ENCODE measurements around the gene XIRP2. TPM values are rescaled to one million over a fixed set of nuclear protein-coding genes. Genes with fewer than 3 reads are reported as not detected.

The XIRP2 gene
- total and polyA plus RNA-seq, 2 of the 13 experiments (the other 11 are each of a cell fraction or from before 2014, with no cell fraction given), result 0.04 to 0.05 TPM

- DNase-seq (ENCODE audit: low spot score), result no peak
- Histone ChIP-seq H3K36me3 (replicated peaks in 1 of 2; ENCODE audit: control insufficient read depth in 1 of 2, insufficient read depth in 2 of 2, low read length in 2 of 2) (no peaks in the 10 kb centered on the region), H3K4me2 (ENCODE audit: low read depth, low read length) (no peak overlapping the region), H4K20me1 (ENCODE audit: insufficient read depth, low read length) (no peaks in the 10 kb centered on the region), H3K27me3 (ENCODE audit: control insufficient read depth in 1 of 2, insufficient read depth in 2 of 2, low read length in 2 of 2) (no peaks in the 10 kb centered on the region), H3K79me2 (ENCODE audit: insufficient read depth, low read length) (no peaks in the 10 kb centered on the region), H3K9me3 (ENCODE audit: low read length) (no peaks in the 10 kb centered on the region), H3K4me1 (ENCODE audit: insufficient read depth, low read length) (no peaks in the 10 kb centered on the region), H3K27ac (ENCODE audit: extremely low read length, insufficient read depth, low read length) (no peak overlapping the region), H3K9ac (ENCODE audit: insufficient read depth, low read depth, low read length) (no peak overlapping the region), H3K4me3 (replicated peaks in 1 of 3; ENCODE audit: insufficient read depth in 1 of 3, low read depth in 2 of 3, low read length in 3 of 3) (no peak overlapping the region), H2AFZ (ENCODE audit: low read length) (no peak overlapping the region)
- ATAC-seq, result no peak
- CTCF ChIA-PET (ENCODE audit: low intra/inter-chr PET ratio, low total read pairs), result no interaction called here
- no TSS peak for BruUV-seq (replicated peaks)
- 2% methylated on average over 5 of the region's 5 CpGs for WGBS (ENCODE audit: low lambda C conversion rate)
- POLR2A ChIA-PET, result no interaction called here
- no peak for FAIRE-seq
- in situ Hi-C loops (cut with HindIII; ENCODE audit: extremely low pct_ligation_motif_present, low pct_unique_long_range_greater_than_20kb) (no loop called here), intact Hi-C loops (cut with micrococcal nuclease; ENCODE audit: unreplicated experiment) (no loop called here)
- TF ChIP-seq ZNF615 (CRISPR knock-in tag; IDR thresholded peaks at IDR 0.05; ENCODE audit: borderline replicate concordance) (no peak), MAFK (conservative IDR thresholded peaks at IDR 0.05 in 1 of 2, IDR thresholded peaks at IDR 0.05 in 1 of 2; ENCODE audit: low read length in 2 of 2) (peak; percentile 69 to 81), BCL6 (CRISPR knock-in tag; IDR thresholded peaks at IDR 0.05) (no peak), CBX2 (IDR thresholded peaks at IDR 0.05; ENCODE audit: low read depth, low read length) (no peak), CBX2 (CRISPR knock-in tag; IDR thresholded peaks at IDR 0.05; ENCODE audit: low read depth) (no peak), ZSCAN21 (CRISPR knock-in tag; IDR thresholded peaks at IDR 0.05; ENCODE audit: borderline replicate concordance) (no peak), ZNF704 (CRISPR knock-in tag; IDR thresholded peaks at IDR 0.05; ENCODE audit: borderline replicate concordance) (no peak), NFE2 (CRISPR knock-in tag; IDR thresholded peaks at IDR 0.05) (no peak), ZNF841 (CRISPR knock-in tag; IDR thresholded peaks at IDR 0.05; ENCODE audit: borderline replicate concordance) (no peak), MAFF (IDR thresholded peaks at IDR 0.05; ENCODE audit: low read depth, low read length) (peak; percentile 75), ZNF550 (CRISPR knock-in tag; IDR thresholded peaks at IDR 0.05; ENCODE audit: borderline replicate concordance) (no peak), MED13 (CRISPR knock-in tag; IDR thresholded peaks at IDR 0.05) (no peak)
- TF ChIP-seq, protein P1, sequence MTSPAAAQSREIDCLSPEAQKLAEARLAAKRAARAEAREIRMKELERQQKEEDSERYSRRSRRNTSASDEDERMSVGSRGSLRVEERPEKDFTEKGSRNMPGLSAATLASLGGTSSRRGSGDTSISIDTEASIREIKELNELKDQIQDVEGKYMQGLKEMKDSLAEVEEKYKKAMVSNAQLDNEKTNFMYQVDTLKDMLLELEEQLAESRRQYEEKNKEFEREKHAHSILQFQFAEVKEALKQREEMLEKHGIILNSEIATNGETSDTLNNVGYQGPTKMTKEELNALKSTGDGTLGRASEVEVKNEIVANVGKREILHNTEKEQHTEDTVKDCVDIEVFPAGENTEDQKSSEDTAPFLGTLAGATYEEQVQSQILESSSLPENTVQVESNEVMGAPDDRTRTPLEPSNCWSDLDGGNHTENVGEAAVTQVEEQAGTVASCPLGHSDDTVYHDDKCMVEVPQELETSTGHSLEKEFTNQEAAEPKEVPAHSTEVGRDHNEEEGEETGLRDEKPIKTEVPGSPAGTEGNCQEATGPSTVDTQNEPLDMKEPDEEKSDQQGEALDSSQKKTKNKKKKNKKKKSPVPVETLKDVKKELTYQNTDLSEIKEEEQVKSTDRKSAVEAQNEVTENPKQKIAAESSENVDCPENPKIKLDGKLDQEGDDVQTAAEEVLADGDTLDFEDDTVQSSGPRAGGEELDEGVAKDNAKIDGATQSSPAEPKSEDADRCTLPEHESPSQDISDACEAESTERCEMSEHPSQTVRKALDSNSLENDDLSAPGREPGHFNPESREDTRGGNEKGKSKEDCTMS (CRISPR knock-in tag; conservative IDR thresholded peaks at IDR 0.05), result no peak
- TF ChIP-seq, protein P2, sequence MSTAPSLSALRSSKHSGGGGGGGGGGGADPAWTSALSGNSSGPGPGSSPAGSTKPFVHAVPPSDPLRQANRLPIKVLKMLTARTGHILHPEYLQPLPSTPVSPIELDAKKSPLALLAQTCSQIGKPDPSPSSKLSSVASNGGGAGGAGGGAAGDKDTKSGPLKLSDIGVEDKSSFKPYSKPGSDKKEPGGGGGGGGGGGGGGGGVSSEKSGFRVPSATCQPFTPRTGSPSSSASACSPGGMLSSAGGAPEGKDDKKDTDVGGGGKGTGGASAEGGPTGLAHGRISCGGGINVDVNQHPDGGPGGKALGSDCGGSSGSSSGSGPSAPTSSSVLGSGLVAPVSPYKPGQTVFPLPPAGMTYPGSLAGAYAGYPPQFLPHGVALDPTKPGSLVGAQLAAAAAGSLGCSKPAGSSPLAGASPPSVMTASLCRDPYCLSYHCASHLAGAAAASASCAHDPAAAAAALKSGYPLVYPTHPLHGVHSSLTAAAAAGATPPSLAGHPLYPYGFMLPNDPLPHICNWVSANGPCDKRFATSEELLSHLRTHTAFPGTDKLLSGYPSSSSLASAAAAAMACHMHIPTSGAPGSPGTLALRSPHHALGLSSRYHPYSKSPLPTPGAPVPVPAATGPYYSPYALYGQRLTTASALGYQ (CRISPR knock-in tag; IDR thresholded peaks at IDR 0.05), result no peak
These were observed 108.2 kb downstream of the XIRP2 start for GRCh38 chr2:166996465-166996864.
